Common myeloid progenitor, CD34-positive (primary cell): ENCODE results near the gene MTREX.

Experiments
- CTCF ChIA-PET: fragments of 350-600 bp; sonication (Branson Sonifier 250); formaldehyde crosslinking; loops from one replicate; lab custom pipeline; 2021; ENCODE audit warnings: antibody characterized with exemption; lab: Charles Lee
- POLR2A ChIA-PET: fragments of 350-600 bp; sonication (Branson Sonifier 250); formaldehyde crosslinking; loops from one replicate; lab custom pipeline; 2021; ENCODE audit warnings: antibody characterized with exemption; lab: Charles Lee
- DNase-seq, 3 donors: peaks; one replicate each; pipeline versions ENCODE4 v3.0.0 to v3.0.0-alpha.2; 2013
- H3K27ac ChIP-seq, 2 experiments: 1 replicate in 1 of 2; 2 replicates in 1 of 2; pipeline ENCODE4 v1.7.0; 2013; ENCODE audit warnings: inconsistent platforms in 2 of 2, low read length in 2 of 2, mild to moderate bottlenecking in 2 of 2, low read depth in 1 of 2, moderate library complexity in 1 of 2; ENCODE audit not compliant: severe bottlenecking in 2 of 2, insufficient read depth in 1 of 2, poor library complexity in 1 of 2
- H3K27me3 ChIP-seq, 5 experiments: replicated peaks in 2 of 5; 1 replicate in 3 of 5; 2 replicates in 2 of 5; pipeline versions ENCODE4 v1.6.1 to v1.7.0; 2013; ENCODE audit warnings: low read length in 4 of 5, mild to moderate bottlenecking in 2 of 5, moderate library complexity in 2 of 5, inconsistent platforms in 1 of 5; ENCODE audit not compliant: insufficient read depth in 5 of 5, control insufficient read depth in 4 of 5
- H3K36me3 ChIP-seq, 4 experiments: 1 replicate in 2 of 4; 2 replicates in 2 of 4; pipeline versions ENCODE4 v1.6.1 to v1.7.0; 2013; ENCODE audit warnings: low read length in 3 of 4, control low read depth in 1 of 4, mild to moderate bottlenecking in 1 of 4; ENCODE audit not compliant: control insufficient read depth in 4 of 4, insufficient read depth in 4 of 4
- H3K4me1 ChIP-seq, 4 experiments: 1 replicate in 3 of 4; 2 replicates in 1 of 4; pipeline versions ENCODE4 v1.6.1 to v1.7.1; 2013; ENCODE audit warnings: low read length in 3 of 4, mild to moderate bottlenecking in 3 of 4, control low read depth in 1 of 4, inconsistent platforms in 1 of 4, moderate library complexity in 1 of 4; ENCODE audit not compliant: control insufficient read depth in 4 of 4, insufficient read depth in 4 of 4; ENCODE audit errors: control extremely low read depth in 1 of 4
- H3K4me3 ChIP-seq, 7 experiments: 1 replicate in 4 of 7; 2 replicates in 3 of 7; pipeline versions ENCODE4 v1.5.1 to v1.7.0; 2013; ENCODE audit warnings: mild to moderate bottlenecking in 7 of 7, low read length in 6 of 7, moderate library complexity in 6 of 7, inconsistent platforms in 2 of 7, low read depth in 2 of 7, control low read depth in 1 of 7; ENCODE audit not compliant: insufficient read depth in 4 of 7, control insufficient read depth in 1 of 7; ENCODE audit errors: extremely low read depth in 1 of 7
- H3K9me3 ChIP-seq, 5 experiments: 1 replicate in 4 of 5; 2 replicates in 1 of 5; pipeline versions ENCODE4 v1.6.1 to v1.7.1; 2013; ENCODE audit warnings: low read length in 4 of 5, mild to moderate bottlenecking in 2 of 5, inconsistent platforms in 1 of 5, low read depth in 1 of 5, moderate library complexity in 1 of 5; ENCODE audit not compliant: control insufficient read depth in 4 of 5, insufficient read depth in 2 of 5; ENCODE audit errors: control extremely low read depth in 1 of 5
- WGBS: methylation state at CpG from one replicate; pipeline ENCODE4 v1.1.5; 2013; ENCODE audit not compliant: insufficient coverage; 5-methylcytosine and 5-hydroxymethylcytosine counted together

The MTREX gene

GRCh38 chr5:55319491-55319890 lies 11.7 kb downstream of the MTREX start:
- CTCF ChIA-PET, result interaction anchor here (0.8 kb wide), 1 partner anchor 9 kb away, joined by 3 read pairs; no protein-coding TSS in a partner anchor

GRCh38 chr5:55320571-55320970 lies 12.8 kb downstream of the MTREX start:
- Histone ChIP-seq H3K4me1 (peaks cover 0 to 3% (median 0%) of the 10 kb centered on the region in 4 experiments), H3K27me3 (no peaks in the 10 kb centered on the region), H3K27ac (no peak overlapping the region), H3K9me3 (peaks cover 0 to 4% (median 0%) of the 10 kb centered on the region in 5 experiments), H3K4me3 (no peak overlapping the region), H3K36me3 (peaks cover 2 to 9% (median 6%) of the 10 kb centered on the region in 4 experiments)
- no peak for DNase-seq
- 88% methylated on average over 1 of the region's 4 CpGs for WGBS
- POLR2A ChIA-PET, result no interaction called here
- CTCF ChIA-PET, result no interaction called here

More at GRCh38 chr5:55319491-55319890, 11.7 kb downstream of the MTREX start:
- no peak for DNase-seq
- Histone ChIP-seq H3K27ac (no peak overlapping the region), H3K4me3 (no peak overlapping the region), H3K4me1 (peaks cover 0 to 4% (median 2%) of the 10 kb centered on the region in 4 experiments), H3K9me3 (peaks cover 0 to 4% (median 0%) of the 10 kb centered on the region in 5 experiments), H3K36me3 (peaks cover 2 to 7% (median 4%) of the 10 kb centered on the region in 4 experiments), H3K27me3 (no peaks in the 10 kb centered on the region)
- POLR2A ChIA-PET, result interaction anchor here (0.9 kb wide), 1 partner anchor 12 kb away, joined by 7 read pairs; the partner anchor contains the start of genes DHX29 and MTREX
- no CpG with 5 or more reads among the region's 1 CpG for WGBS

GRCh38 chr5:55324006-55324405 lies 16.2 kb downstream of the MTREX start:
- Histone ChIP-seq H3K27ac (no peak overlapping the region), H3K9me3 (no peaks in the 10 kb centered on the region), H3K4me3 (no peak overlapping the region), H3K36me3 (peaks cover 0 to 24% (median 16%) of the 10 kb centered on the region in 4 experiments), H3K27me3 (no peaks in the 10 kb centered on the region), H3K4me1 (peaks cover 0 to 7% (median 0%) of the 10 kb centered on the region in 4 experiments)
- ChIA-PET CTCF (interaction anchor here (1.6 kb wide), 1 partner anchor 13 kb away, joined by 4 read pairs; no protein-coding TSS in a partner anchor), POLR2A (no interaction called here)
- no peak for DNase-seq

- H3K9me3 ChIP-seq, result no peaks in the 10 kb centered on the region
- peaks cover 0 to 7% (median 0%) of the 10 kb centered on the region in 4 experiments for H3K4me1 ChIP-seq
- WGBS, result 89% methylated on average over 1 of the region's 1 CpG
- no peak overlapping the region for H3K4me3 ChIP-seq
- DNase-seq, result peak; percentile 57 to 81 (median 73)
- ChIA-PET POLR2A (interaction anchor here (0.6 kb wide), 1 partner anchor 49 kb away, joined by 3 read pairs; no protein-coding TSS in a partner anchor), CTCF (interaction anchor here (0.6 to 1.8 kb wide), 4 partner anchors 11 to 34 kb away, joined by 3 to 6 read pairs (median 4); no protein-coding TSS in a partner anchor)
- peaks cover 0 to 28% (median 21%) of the 10 kb centered on the region in 4 experiments for H3K36me3 ChIP-seq
- no peak overlapping the region for H3K27ac ChIP-seq
- H3K27me3 ChIP-seq, result no peaks in the 10 kb centered on the region
Observed at GRCh38 chr5:55324815-55325418, 17.1 kb downstream of the MTREX start.

- peaks cover 0 to 10% (median 0%) of the 10 kb centered on the region in 4 experiments for H3K4me1 ChIP-seq
- no peak overlapping the region for H3K27ac ChIP-seq
- no peaks in the 10 kb centered on the region for H3K9me3 ChIP-seq
- H3K27me3 ChIP-seq, result no peaks in the 10 kb centered on the region
- no CpG with 5 or more reads among the region's 5 CpGs for WGBS
- no peak overlapping the region for H3K4me3 ChIP-seq
- ChIA-PET CTCF (interaction anchor here (0.6 to 1.8 kb wide), 4 partner anchors 9 to 33 kb away, joined by 3 to 5 read pairs (median 3); no protein-coding TSS in a partner anchor), POLR2A (no interaction called here)
- H3K36me3 ChIP-seq, result peaks cover 0 to 32% (median 21%) of the 10 kb centered on the region in 4 experiments
- peak in 2 of 3 donors; percentile 21 to 64 for DNase-seq
Observed at GRCh38 chr5:55325621-55326020, 17.8 kb downstream of the MTREX start.

GRCh38 chr5:55327281-55327680 lies 19.5 kb downstream of the MTREX start:
- no peaks in the 10 kb centered on the region for H3K27me3 ChIP-seq
- CTCF ChIA-PET, result interaction anchor here (1.3 kb wide), 1 partner anchor 16 kb away, joined by 3 read pairs; no protein-coding TSS in a partner anchor
- no CpG with 5 or more reads among the region's 2 CpGs for WGBS
- no peak overlapping the region for H3K27ac ChIP-seq
- peaks cover under 1 to 45% (median 28%) of the 10 kb centered on the region in 4 experiments for H3K36me3 ChIP-seq
- H3K9me3 ChIP-seq, result no peaks in the 10 kb centered on the region
- DNase-seq, result no peak
- H3K4me1 ChIP-seq, result peaks cover 0 to 10% (median 0%) of the 10 kb centered on the region in 4 experiments
- POLR2A ChIA-PET, result no interaction called here
- no peak overlapping the region for H3K4me3 ChIP-seq

- whole genome bisulfite sequencing, result 100% methylated on average over 2 of the region's 3 CpGs
- no peak for DNase-seq
- CTCF ChIA-PET, result no interaction called here
Observed at GRCh38 chr5:55331321-55331720, 23.5 kb downstream of the MTREX start.

More at GRCh38 chr5:55331321-55331720, 23.5 kb downstream of the MTREX start:
- peaks cover 0 to 6% (median 0%) of the 10 kb centered on the region in 4 experiments for H3K4me1 ChIP-seq
- peaks cover 7 to 57% (median 35%) of the 10 kb centered on the region in 4 experiments for H3K36me3 ChIP-seq
- no peak overlapping the region for H3K4me3 ChIP-seq
- H3K9me3 ChIP-seq, result peaks cover 0 to 2% (median 0%) of the 10 kb centered on the region in 5 experiments
- no peak overlapping the region for H3K27ac ChIP-seq
- POLR2A ChIA-PET, result no interaction called here
- no peaks in the 10 kb centered on the region for H3K27me3 ChIP-seq
